ENCODE measurements around the gene MMP27.

Gene MMP27

GRCh38 chr11:102669664-102670063, 35.9 kb downstream of the MMP27 start:
- TF ChIP-seq CTCF (conservative IDR thresholded peaks at IDR 0.05; ENCODE audit: low read depth, low read length): no peak
- no peak for DNase-seq (ENCODE audit: low read depth)

GRCh38 chr11:102666331-102666957, 39.1 kb downstream of the MMP27 start:
- peak; percentile 91 for TF ChIP-seq CTCF (conservative IDR thresholded peaks at IDR 0.05; ENCODE audit: low read depth, low read length)
- no peak overlapping the region for H3K4me3 ChIP-seq (ENCODE audit: low read depth, low read length)
- DNase-seq (ENCODE audit: low read depth): peak; percentile 70

More at GRCh38 chr11:102669664-102670063, 35.9 kb downstream of the MMP27 start:
- no peak overlapping the region for H3K4me3 ChIP-seq (ENCODE audit: low read depth, low read length)

- TF ChIP-seq CTCF (conservative IDR thresholded peaks at IDR 0.05; ENCODE audit: low read depth, low read length): peak; percentile 53
- no peak overlapping the region for H3K4me3 ChIP-seq (ENCODE audit: low read depth, low read length)
- peak; percentile 14 for DNase-seq (ENCODE audit: low read depth)
These were observed 41.4 kb downstream of the MMP27 start for GRCh38 chr11:102664001-102664752.

GRCh38 chr11:102662607-102663006, 43.0 kb downstream of the MMP27 start:
- TF ChIP-seq CTCF (conservative IDR thresholded peaks at IDR 0.05; ENCODE audit: low read depth, low read length): no peak
- DNase-seq (ENCODE audit: low read depth): no peak

GRCh38 chr11:102661040-102661439, 44.5 kb downstream of the MMP27 start:
- DNase-seq (ENCODE audit: low read depth): no peak
- TF ChIP-seq CTCF (conservative IDR thresholded peaks at IDR 0.05; ENCODE audit: low read depth, low read length): no peak
- H3K4me3 ChIP-seq (ENCODE audit: low read depth, low read length): no peak overlapping the region

More at GRCh38 chr11:102662607-102663006, 43.0 kb downstream of the MMP27 start:
- no peak overlapping the region for H3K4me3 ChIP-seq (ENCODE audit: low read depth, low read length)

- H3K4me3 ChIP-seq (ENCODE audit: low read depth, low read length): no peak overlapping the region
- DNase-seq (ENCODE audit: low read depth): no peak
- TF ChIP-seq CTCF (conservative IDR thresholded peaks at IDR 0.05; ENCODE audit: low read depth, low read length): no peak
These were observed 49.0 kb downstream of the MMP27 start for GRCh38 chr11:102656528-102656927.

All from choroid plexus epithelial cell (primary cell).